SH-SY5Y (cell line): ENCODE results near the gene GDPD3.

Source experiments
- GATA2 ChIP-seq: IDR thresholded peaks from 2 replicates; pipeline ENCODE4 v1.6.1; 2011; ENCODE audit warnings: mild to moderate bottlenecking, low read depth, low read length
- GATA3 ChIP-seq: IDR thresholded peaks from 2 replicates; pipeline ENCODE4 v1.6.1; 2011; ENCODE audit warnings: low read depth, mild to moderate bottlenecking, low read length, moderate library complexity

GDPD3 gene

DNA sequence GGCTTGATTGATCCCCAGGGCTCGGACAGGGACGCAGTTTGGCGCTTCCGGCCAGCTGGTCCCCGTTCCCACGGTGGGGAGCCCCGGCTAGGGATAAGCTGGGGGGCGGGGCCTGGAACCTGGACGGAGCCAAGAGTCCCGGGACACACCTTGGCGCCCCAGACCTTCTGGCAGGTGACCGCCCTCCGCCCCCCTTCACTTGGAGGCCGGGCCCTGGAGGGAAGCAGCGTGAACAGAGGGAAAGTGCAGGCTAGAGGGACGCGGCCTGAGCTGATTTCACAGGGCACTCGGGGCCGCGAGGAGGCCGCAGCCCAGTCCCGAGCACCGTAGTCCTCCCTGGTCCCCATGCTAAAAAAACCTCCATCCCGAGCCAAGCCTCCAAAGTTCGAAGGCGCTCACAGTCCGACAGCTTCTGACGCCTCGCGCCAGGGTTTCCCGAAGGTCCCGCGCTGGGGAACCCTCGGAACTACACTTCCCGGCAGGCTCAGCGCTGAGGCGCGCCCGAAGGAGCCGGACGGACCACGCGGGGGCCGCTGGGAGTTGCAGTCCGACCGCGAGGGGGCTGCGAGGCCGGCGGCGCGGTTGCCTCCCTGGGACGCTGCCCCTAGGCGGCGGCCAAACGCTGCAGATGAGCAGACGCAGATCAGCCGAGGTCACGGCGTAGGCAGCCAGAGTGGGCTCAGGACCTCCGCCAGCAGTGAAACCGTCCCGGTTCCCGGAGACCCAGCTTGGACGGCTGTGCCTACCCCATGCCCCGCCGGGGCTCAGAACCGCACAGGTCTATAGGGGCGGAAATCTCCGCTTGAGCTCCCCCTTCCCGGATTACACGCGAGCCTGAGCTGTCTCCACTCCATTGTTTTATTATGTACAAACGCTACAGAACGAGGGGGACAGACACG is 21.6 kb downstream of the GDPD3 start, which contains the start of gene TBX6:
Gene TBX6, minus strand, starts transcription at position 451 of the 899 bp plus-strand sequence. CDS start 731 bp downstream, outside the sequence.
- TF ChIP-seq GATA3 (no peak), GATA2 (no peak)

DNA sequence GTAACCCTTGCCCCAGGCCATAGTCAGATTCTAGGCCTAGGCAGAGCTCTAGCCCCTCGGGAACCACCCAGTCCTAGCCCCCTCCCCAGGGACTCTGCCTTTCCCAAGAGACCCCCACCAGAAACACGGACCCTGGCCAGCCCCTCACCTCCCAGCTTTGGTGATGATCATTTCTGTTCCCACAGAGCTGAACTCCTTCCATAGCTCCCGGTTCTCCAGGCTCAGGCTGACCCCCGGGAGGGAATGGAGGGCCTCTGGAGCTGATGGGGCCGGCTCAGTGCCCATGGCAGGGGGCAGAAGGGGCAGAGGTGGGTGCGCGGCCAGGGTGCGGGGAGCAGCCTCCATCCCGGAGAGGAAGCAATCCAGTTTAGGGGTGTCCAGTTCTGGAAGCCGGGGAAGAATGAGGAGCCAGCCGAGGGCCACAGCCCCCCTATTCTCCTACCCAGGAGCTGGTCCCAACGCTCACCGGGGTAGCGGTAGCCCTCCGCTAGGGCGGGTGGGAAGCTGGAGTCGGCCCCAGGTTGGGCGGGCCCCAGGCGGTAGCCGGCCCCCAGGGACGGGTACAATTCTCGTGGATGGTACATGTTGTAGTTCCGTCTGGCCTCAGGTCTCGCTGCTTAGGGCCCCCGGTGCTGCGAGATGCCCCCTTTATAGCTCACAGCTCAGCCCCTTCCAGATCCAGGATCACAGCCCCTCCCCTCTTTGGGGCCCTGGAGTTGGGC is 22.6 kb downstream of the GDPD3 start:
- no peak for TF ChIP-seq GATA2
- TF ChIP-seq GATA3 = no peak

DNA sequence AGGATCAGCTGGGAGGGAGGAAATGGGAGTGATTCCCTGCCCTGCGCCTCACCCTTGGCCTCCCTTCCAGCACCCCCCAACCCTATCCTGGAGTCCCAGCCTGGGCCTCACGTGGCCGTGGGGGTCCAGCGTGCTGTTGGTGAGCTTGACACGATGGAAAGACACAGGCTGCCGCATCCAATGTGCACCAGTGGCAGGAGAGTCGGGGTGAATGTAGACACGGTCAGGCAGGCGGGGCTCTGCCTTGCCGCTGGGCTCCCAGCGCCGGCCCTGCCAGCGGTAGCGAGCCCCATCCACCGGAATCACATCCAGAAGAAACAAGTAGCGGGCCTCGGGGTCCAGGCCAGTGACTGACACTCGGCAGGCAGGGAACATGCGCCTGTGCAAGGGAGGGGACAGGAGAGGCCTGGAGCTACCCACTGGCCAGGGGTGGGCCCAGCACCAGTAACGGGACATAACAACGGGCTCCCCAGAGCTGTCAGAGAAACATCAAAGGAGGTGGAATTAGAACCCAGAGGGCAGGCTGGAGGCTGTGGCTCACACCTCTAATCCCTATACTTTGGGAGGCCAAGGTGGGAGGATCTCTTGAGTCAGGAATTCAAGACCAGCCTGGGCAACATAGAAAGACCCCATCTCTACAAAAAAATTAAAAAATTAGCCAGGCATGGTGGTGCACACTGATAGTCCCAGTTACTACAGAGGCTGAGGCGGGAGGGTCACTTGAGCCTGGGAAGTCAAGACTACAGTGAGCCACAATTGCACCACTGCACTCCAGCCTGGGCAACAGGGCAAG is 24.3 kb downstream of the GDPD3 start:
- TF ChIP-seq GATA3 = no peak
- TF ChIP-seq GATA2 = no peak

GRCh38 chr16:30088237-30088831 is 25.0 kb downstream of the GDPD3 start:
- TF ChIP-seq GATA3 = no peak
- no peak for TF ChIP-seq GATA2

GRCh38 chr16:30087181-30087898 is 26.0 kb downstream of the GDPD3 start:
- TF ChIP-seq GATA3 (no peak), GATA2 (no peak)

GRCh38 chr16:30086291-30087140 is 26.8 kb downstream of the GDPD3 start:
- TF ChIP-seq GATA2 (no peak), GATA3 (no peak)

DNA sequence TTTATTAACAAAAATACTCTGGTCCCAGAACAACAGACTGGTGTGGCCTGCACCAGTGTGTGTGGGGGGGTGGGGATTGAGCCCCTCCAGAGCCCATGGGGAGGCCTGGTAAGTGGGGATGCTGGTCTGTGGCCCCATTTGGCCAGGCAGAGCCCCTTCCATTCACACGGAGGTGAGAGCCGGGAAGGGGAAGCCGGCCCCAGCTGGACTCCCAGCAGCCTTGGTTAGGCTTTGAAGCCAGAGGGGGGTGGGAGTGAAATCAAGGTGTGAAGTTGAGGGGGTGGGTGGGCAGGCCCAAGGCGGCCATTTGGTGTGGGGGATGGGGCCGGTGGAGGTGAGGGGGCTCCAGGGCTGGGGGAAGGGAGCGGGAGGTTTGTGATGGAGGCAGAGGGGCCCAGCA is 27.5 kb downstream of the GDPD3 start:
- TF ChIP-seq GATA2 = no peak
- no peak for TF ChIP-seq GATA3

DNA sequence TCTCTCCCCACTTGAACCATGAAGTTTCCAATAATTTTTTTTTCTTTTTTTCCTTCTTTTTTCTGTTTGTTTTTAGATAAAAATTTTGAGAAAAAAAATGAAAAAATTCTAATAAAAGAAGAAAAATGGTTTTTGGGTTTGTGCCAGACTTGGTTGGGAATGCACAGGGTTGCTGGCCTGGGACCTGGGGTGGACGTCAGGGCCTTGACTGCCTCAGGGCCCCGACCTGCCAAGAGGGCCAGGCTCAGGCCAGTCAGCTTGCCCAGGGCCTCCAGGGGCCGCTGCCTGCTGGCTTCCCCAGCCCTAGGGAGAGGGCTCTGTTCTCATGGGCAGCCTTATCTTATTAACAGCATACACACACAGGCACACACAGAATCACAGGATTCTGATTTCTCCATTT is 28.1 kb downstream of the GDPD3 start:
- TF ChIP-seq GATA3 (no peak), GATA2 (no peak)

DNA sequence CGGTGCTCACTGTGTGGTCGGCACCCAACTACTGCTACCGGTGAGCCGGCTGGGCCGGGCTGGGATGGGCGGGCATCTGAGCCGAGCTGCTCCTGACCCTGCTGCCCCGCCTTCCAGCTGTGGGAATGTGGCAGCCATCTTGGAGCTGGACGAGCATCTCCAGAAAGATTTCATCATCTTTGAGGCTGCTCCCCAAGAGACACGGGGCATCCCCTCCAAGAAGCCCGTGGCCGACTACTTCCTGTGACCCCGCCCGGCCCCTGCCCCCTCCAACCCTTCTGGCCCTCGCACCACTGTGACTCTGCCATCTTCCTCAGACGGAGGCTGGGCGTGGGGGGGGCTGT is 28.5 kb downstream of the GDPD3 start:
- TF ChIP-seq GATA3 (no peak), GATA2 (no peak)

GRCh38 chr16:30084096-30084815 is 29.1 kb downstream of the GDPD3 start:
- no peak for TF ChIP-seq GATA3
- TF ChIP-seq GATA2 = no peak

DNA sequence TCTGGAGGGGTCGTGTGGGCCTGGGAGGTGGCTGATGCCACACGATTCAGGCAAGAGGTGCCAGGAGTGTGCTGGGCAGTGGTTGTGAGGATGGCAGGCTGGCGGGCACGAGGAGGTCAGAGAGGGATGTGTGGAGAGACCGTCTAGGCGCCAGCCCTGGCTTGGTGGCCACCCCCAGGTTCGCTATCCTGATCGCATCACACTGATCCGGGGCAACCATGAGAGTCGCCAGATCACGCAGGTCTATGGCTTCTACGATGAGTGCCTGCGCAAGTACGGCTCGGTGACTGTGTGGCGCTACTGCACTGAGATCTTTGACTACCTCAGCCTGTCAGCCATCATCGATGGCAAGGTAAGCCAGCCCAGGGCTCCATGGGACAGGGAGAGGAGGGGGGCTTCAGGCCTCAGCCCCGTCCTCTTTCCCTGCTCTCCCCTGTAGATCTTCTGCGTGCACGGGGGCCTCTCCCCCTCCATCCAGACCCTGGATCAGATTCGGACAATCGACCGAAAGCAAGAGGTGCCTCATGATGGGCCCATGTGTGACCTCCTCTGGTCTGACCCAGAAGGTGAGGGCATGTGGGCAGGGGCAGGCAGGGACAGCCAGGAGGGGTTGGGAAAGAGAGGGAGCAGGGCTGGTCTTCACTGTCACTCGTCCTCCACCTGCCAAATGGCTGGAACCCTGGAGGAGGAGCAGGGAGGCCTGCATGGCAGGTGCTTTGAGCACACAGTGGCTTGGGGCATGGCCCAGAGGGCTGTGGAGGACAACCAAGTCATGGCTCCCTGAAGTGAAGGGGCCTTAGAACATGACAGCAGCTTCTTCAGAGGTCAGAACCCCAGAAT is 29.9 kb downstream of the GDPD3 start:
- TF ChIP-seq GATA2 (no peak), GATA3 (no peak)
